B cell (primary cell): ENCODE data around the gene ETFA. TPM values are rescaled to one million over a fixed set of nuclear protein-coding genes. Genes with fewer than 3 reads are reported as not detected.

Experiments used
- ATAC-seq: fragments of 200-7000 bp; cut with Tn5 transposase; one replicate; pipeline ENCODE4 v1.10.0; 2021; ENCODE audit warnings: low read depth, mild to moderate bottlenecking, moderate number of reproducible peaks, moderate library complexity
- CTCF ChIA-PET: fragments of 350-600 bp; sonication (Branson Sonifier 250); formaldehyde crosslinking; loops from one replicate; lab custom pipeline; 2021; ENCODE audit warnings: antibody characterized with exemption, inconsistent platforms; lab: Charles Lee
- POLR2A ChIA-PET: fragments of 350-600 bp; sonication (Branson Sonifier 250); formaldehyde crosslinking; loops from one replicate; lab custom pipeline; 2021; ENCODE audit warnings: antibody characterized with exemption; lab: Charles Lee
- DNase-seq: peaks from one replicate; pipeline ENCODE4 v3.0.0; 2013
- H2AFZ ChIP-seq: 2 replicates; pipeline ENCODE4 v1.6.1; 2012; ENCODE audit warnings: mild to moderate bottlenecking, low read depth, low read length; ENCODE audit not compliant: insufficient read depth, poor library complexity, severe bottlenecking
- H3K27ac ChIP-seq, 2 donors: 1 replicate in 1 of 2; 2 replicates in 1 of 2; pipeline ENCODE4 v1.5.1; 2012 to 2013; ENCODE audit warnings: low read length in 2 of 2, mild to moderate bottlenecking in 2 of 2, moderate library complexity in 1 of 2
- H3K27me3 ChIP-seq, 4 experiments: fragments of 200-600 bp in 1 of 4; sonication (generic) in 1 of 4; replicated peaks in 1 of 4; 1 replicate in 2 of 4; 2 replicates in 2 of 4; pipeline versions ENCODE4 v1.6.1 to v1.7.0; 2013 to 2016; ENCODE audit warnings: low read length in 3 of 4, mild to moderate bottlenecking in 2 of 4, mixed read lengths in 1 of 4, moderate library complexity in 1 of 4; ENCODE audit not compliant: insufficient read depth in 4 of 4, control insufficient read depth in 3 of 4; ENCODE audit errors: control extremely low read depth in 1 of 4
- H3K36me3 ChIP-seq, 2 experiments: replicated peaks in 1 of 2; 1 replicate in 1 of 2; 2 replicates in 1 of 2; pipeline versions ENCODE4 v1.6.1 to v1.7.1; 2013; ENCODE audit warnings: low read length in 1 of 2; ENCODE audit not compliant: insufficient read depth in 2 of 2, control insufficient read depth in 1 of 2; ENCODE audit errors: control extremely low read depth in 1 of 2, extremely low read depth in 1 of 2
- H3K4me1 ChIP-seq, 2 donors: fragments of 200-600 bp in 1 of 2; sonication (generic) in 1 of 2; 1 replicate in 1 of 2; 2 replicates in 1 of 2; pipeline versions ENCODE4 v1.5.1 to v1.6.1; 2013 to 2017; ENCODE audit warnings: low read length in 2 of 2; ENCODE audit not compliant: control insufficient read depth in 2 of 2, insufficient read depth in 2 of 2
- H3K4me2 ChIP-seq: replicated peaks from 2 replicates; pipeline ENCODE3; 2012; ENCODE audit warnings: mild to moderate bottlenecking, low read depth, low read length; ENCODE audit not compliant: poor library complexity, severe bottlenecking
- H3K4me3 ChIP-seq, 5 experiments: fragments of 200-600 bp in 1 of 5; sonication (generic) in 1 of 5; 1 replicate in 3 of 5; 2 replicates in 2 of 5; pipeline versions ENCODE4 v1.5.1 to v1.7.0; 2011 to 2016; ENCODE audit warnings: low read length in 4 of 5, mild to moderate bottlenecking in 4 of 5, low read depth in 2 of 5, control low read depth in 1 of 5, moderate library complexity in 1 of 5; ENCODE audit not compliant: insufficient read depth in 1 of 5; ENCODE audit errors: control extremely low read depth in 1 of 5, extremely low read depth in 1 of 5
- H3K79me2 ChIP-seq: fragments of 200-600 bp; sonication (generic); one replicate; pipeline ENCODE4 v1.6.0; 2016; ENCODE audit warnings: low read length; ENCODE audit not compliant: control insufficient read depth, insufficient read depth
- H3K9ac ChIP-seq: fragments of 200-600 bp; sonication (generic); 2 replicates; pipeline ENCODE4 v1.6.1; 2017; ENCODE audit warnings: mild to moderate bottlenecking, low read length, moderate library complexity
- H3K9me3 ChIP-seq, 3 donors: one replicate each; pipeline versions ENCODE4 v1.6.1 to v1.7.1; 2013; ENCODE audit warnings: low read length in 2 of 3; ENCODE audit not compliant: control insufficient read depth in 2 of 3, insufficient read depth in 1 of 3; ENCODE audit errors: control extremely low read depth in 1 of 3
- H4K20me1 ChIP-seq: 2 replicates; pipeline ENCODE4 v1.6.0; 2012; ENCODE audit warnings: mild to moderate bottlenecking, low read length; ENCODE audit not compliant: insufficient read depth, control insufficient read depth, poor library complexity, severe bottlenecking
- H3K27ac Mint-ChIP-seq: one replicate; pipeline ENCODE4 v1.8.0; 2021; ENCODE audit warnings: mixed read lengths
- H3K27me3 Mint-ChIP-seq: one replicate; pipeline ENCODE4 v1.8.0; 2021; ENCODE audit warnings: mixed read lengths
- H3K4me1 Mint-ChIP-seq: one replicate; pipeline ENCODE4 v1.8.0; 2021; ENCODE audit warnings: mixed read lengths
- H3K4me3 Mint-ChIP-seq: one replicate; pipeline ENCODE4 v1.8.0; 2021; ENCODE audit warnings: mixed read lengths
- H3K9me3 Mint-ChIP-seq: one replicate; pipeline ENCODE4 v1.8.0; 2022; ENCODE audit warnings: mixed read lengths; ENCODE audit not compliant: insufficient read depth
- EZH2 ChIP-seq: IDR thresholded peaks from 2 replicates; pipeline ENCODE4 v1.6.1; 2012; ENCODE audit warnings: borderline replicate concordance, low read depth, mild to moderate bottlenecking, moderate library complexity, low read length; ENCODE audit not compliant: insufficient read depth, poor library complexity, severe bottlenecking
- WGBS: methylation state at CpG from one replicate; pipeline ENCODE4 v1.1.5; 2013; ENCODE audit warnings: missing lambda C conversion rate; ENCODE audit not compliant: insufficient coverage; 5-methylcytosine and 5-hydroxymethylcytosine counted together
- intact Hi-C: fragments of 100-400 bp; cut with micrococcal nuclease; formaldehyde crosslinking; loops from one replicate; pipeline ENCODE4 v1.10.0; 2022
- polyA plus RNA-seq: library from polyadenylated mRNA; depleted of rRNA; stranded (reverse); fragments of >200 nt; gene quantifications from 2 replicates; pipeline ENCODE4 v1.2.3, GENCODE V29; 2012
- total RNA-seq, 2 donors: library from RNA; stranded (reverse); fragments of 120-200 nt in 1 of 2; gene quantifications; 1 replicate in 1 of 2; 2 replicates in 1 of 2; pipeline versions ENCODE4 v1.2.3 to v1.2.4, GENCODE V29; 2013 to 2022
- TF ChIP-seq, protein P1 (sequence below): fragments of 200-600 bp; IDR thresholded peaks from one replicate; pipeline ENCODE4 v1.8.0; 2022; ENCODE audit warnings: antibody characterized with exemption, mild to moderate bottlenecking

The ETFA gene
- total and polyA plus RNA-seq, 2 donors (not counting 1 experiment from before 2014, with no cell fraction given), result 34.9 to 68.8 TPM

DNA sequence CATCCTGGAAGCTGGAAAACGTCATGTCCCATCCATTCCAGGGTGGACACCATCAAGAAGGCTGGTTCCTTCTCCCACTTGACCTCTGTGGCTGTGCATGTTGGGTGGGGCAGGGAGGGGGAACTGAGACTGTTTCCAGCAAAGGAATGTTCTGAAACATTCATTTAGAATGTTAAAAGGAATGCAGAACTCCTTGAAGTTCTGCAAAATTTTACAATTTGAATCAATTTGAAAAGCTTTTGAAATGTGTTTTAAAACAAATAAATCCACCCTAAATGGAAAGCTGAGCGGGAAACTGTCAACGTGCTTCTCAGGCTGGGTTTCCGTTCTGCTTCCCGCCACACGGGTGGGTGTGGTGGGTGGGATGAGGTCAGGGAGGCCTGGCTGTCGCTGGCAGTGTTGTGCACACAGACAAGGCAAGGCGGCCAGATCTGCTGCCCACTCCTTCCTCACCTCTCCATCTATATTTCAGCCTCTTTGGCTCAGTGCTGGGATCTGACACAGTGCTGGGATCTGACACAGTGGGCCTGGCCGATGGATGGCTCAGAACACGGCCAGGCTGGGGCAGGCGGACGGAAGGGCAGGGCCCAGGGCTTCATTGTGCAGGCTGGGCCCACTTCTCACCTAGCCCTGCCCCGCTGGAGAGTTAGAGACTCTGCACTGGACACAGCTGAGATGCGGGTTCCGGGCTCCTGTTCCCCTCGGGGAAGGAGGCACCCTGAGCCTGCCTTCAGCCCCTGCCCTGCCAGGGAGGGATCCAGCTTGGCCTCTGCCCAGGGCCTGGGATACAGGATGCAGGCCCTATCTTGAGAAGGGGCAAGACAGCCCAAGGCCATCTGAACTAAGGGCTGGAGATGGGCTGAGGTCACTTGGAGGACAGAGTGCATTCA is 141.1 kb downstream of the ETFA start:
- no peak for ATAC-seq
- CTCF ChIA-PET, result interaction anchor here (0.6 to 1.2 kb wide), 2 partner anchors 29 to 31 kb away, joined by 3 read pairs; no protein-coding TSS in a partner anchor
- TF ChIP-seq, protein P1, sequence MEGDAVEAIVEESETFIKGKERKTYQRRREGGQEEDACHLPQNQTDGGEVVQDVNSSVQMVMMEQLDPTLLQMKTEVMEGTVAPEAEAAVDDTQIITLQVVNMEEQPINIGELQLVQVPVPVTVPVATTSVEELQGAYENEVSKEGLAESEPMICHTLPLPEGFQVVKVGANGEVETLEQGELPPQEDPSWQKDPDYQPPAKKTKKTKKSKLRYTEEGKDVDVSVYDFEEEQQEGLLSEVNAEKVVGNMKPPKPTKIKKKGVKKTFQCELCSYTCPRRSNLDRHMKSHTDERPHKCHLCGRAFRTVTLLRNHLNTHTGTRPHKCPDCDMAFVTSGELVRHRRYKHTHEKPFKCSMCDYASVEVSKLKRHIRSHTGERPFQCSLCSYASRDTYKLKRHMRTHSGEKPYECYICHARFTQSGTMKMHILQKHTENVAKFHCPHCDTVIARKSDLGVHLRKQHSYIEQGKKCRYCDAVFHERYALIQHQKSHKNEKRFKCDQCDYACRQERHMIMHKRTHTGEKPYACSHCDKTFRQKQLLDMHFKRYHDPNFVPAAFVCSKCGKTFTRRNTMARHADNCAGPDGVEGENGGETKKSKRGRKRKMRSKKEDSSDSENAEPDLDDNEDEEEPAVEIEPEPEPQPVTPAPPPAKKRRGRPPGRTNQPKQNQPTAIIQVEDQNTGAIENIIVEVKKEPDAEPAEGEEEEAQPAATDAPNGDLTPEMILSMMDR, result no peak
- no peak for TF ChIP-seq EZH2
- intact Hi-C loops, result no loop called here
- Histone ChIP-seq H3K27me3 (no peaks in the 10 kb centered on the region), H3K27ac (no peak overlapping the region), H3K9me3 (peaks cover 0 to 11% (median 0%) of the 10 kb centered on the region in 3 donors), H4K20me1 (no peaks in the 10 kb centered on the region), H3K79me2 (no peaks in the 10 kb centered on the region), H3K9ac (no peak overlapping the region), H3K4me3 (no peak overlapping the region), H3K4me2 (no peak overlapping the region), H2AFZ (no peak overlapping the region), H3K4me1 (no peaks in the 10 kb centered on the region), H3K36me3 (no peaks in the 10 kb centered on the region)
- no peaks in the 10 kb centered on the region for H3K4me1 Mint-ChIP-seq
- DNase-seq, result no peak
- no peaks in the 10 kb centered on the region for H3K9me3 Mint-ChIP-seq
- no peak overlapping the region for H3K4me3 Mint-ChIP-seq
- WGBS, result 89% methylated on average over 9 of the region's 16 CpGs
- H3K27me3 Mint-ChIP-seq, result peaks cover 13% of the 10 kb centered on the region
- no peak overlapping the region for H3K27ac Mint-ChIP-seq
- POLR2A ChIA-PET, result no interaction called here

DNA sequence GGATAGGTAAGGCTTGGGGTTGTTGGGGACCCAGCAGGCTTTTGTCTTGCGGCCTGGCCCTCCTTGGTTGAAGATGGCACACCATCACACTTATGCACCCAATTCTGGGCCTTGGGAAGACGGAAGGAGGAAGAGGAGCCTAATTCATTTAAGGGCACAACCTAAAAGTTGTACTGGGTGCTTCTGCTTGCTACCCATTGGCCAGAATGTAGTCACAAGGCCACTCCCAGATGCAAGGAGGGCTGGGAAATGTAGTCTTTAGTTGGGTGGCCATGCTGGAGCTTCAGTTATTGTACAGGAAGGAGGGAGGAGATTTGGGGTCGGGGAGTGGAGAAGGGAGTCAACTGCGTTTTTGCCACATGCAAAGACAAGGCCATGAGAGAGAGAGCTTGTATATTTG is 142.3 kb downstream of the ETFA start:
- no peak overlapping the region for H3K9ac ChIP-seq
- no peak for TF ChIP-seq EZH2
- TF ChIP-seq, protein P1, result no peak
- intact Hi-C loops, result no loop called here
- H3K27me3 Mint-ChIP-seq, result peaks cover 13% of the 10 kb centered on the region
- H2AFZ ChIP-seq, result no peak overlapping the region
- no peaks in the 10 kb centered on the region for H3K4me1 Mint-ChIP-seq
- DNase-seq, result no peak
- POLR2A ChIA-PET, result no interaction called here
- H4K20me1 ChIP-seq, result no peaks in the 10 kb centered on the region
- H3K36me3 ChIP-seq, result no peaks in the 10 kb centered on the region
- no peak overlapping the region for H3K4me3 Mint-ChIP-seq
- no peaks in the 10 kb centered on the region for H3K4me1 ChIP-seq
- no peaks in the 10 kb centered on the region for H3K79me2 ChIP-seq
- H3K9me3 ChIP-seq, result peaks cover 0 to 3% (median 0%) of the 10 kb centered on the region in 3 donors
- WGBS, result 62% methylated on average over 3 of the region's 4 CpGs
- no peak for ATAC-seq
- H3K27ac Mint-ChIP-seq, result no peak overlapping the region
- no peaks in the 10 kb centered on the region for H3K9me3 Mint-ChIP-seq
- no peak overlapping the region for H3K4me2 ChIP-seq
- H3K27ac ChIP-seq, result no peak overlapping the region
- CTCF ChIA-PET, result no interaction called here
- H3K27me3 ChIP-seq, result no peaks in the 10 kb centered on the region
- H3K4me3 ChIP-seq, result no peak overlapping the region
